HG02840 (cell line): ENCODE results near the gene IL17B.

Experiments
- ATAC-seq: cut with Tn5 transposase; IDR thresholded peaks from one replicate; pipeline ENCODE4 v1.9.1; 2021; ENCODE audit warnings: mild to moderate bottlenecking, moderate library complexity, moderate number of reproducible peaks; ENCODE audit not compliant: unreplicated experiment, low FRiP score

Gene IL17B

DNA sequence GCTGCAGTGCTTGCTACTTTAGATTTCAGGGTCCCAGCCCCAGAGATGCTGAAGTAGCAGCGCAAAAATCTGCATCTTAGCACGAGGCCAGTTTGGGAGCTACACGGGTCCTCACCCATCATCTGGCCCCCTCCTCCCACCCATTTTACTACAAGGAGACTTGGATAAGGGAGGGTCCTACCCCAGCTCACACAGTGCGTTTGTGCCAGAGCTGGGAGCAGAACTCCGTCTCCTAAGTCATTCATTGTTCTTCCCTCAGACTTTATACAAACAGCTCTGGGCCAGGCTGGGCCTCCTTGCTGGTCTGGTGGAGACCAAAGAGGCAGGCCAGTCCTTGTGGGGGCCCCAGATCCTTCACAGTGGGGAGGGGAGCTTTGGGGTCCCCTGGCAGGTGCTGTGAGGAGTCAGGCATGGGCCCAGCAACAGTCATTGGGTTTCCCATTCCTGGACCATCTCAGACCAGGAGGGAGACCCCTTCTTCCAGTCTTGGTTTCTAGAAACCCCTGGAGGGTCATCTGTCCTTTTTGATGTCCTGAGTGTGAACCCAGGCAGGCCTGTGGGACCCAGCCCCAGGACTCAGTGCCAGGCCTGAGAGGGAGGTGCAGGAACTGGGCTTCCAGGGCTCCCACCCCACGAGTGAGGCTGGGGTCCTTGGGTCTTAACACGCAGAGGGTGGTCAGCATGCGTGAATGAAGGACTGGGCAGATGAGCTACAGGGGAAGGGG is 2.3 kb upstream of the IL17B start:
- ATAC-seq, result no peak

DNA sequence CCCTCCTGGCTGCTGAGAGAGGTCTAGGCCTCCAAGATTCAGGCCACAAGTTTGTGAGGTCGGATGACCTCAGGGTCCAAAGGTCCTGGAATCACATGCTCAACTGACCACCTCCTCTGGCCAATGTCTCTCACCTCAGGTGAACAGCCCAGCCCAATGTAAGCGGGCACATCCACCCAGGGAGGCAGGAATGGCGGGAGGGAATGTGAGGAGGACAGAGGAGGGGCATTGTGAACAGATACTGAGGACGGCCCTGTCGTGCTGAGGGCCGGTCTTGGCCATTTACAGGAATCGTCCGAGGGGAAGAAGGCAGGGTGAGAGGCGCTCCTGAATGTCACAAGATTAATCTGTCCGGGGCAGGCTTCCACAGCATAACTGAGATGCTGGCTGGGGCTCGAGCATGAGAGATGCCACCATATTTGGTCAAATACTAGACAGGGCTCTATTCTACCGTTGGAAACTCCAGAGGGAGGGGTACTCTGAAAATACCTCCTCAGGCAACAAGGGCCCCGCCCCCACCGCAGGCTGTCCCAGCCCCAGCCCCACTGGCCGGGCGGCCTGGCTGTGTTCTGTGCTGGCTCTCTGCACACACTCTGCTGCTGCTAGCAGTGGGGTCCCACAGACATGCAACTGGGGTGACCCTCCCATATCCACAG is 1.5 kb upstream of the IL17B start:
- ATAC-seq, result no peak

DNA sequence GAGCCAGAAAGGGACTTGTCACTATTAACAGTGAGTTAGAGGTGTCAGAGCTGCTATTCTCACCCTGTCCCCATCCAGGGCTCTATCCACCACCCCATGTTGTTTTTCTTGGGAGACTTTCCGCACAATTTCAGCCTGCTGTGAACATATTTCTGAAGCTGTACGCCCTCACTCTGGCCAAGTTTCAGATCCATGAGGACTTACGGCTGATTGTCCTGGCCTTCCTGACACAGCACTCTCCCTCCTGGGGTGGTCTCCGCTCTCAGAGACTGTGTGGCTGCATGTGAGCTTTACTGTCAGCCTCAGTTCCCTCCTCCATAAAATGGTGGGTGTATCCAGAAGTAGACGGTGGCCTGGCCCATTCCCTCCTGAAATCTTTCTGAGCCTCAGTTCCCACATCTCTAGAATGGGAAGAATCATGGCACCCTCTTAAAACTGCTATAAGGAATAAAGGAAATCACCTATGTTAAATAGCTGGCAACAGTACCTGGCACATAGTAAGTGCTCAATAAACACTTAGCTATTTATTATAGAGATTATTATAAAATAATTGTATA is 804 bp upstream of the IL17B start:
- no peak for ATAC-seq

DNA sequence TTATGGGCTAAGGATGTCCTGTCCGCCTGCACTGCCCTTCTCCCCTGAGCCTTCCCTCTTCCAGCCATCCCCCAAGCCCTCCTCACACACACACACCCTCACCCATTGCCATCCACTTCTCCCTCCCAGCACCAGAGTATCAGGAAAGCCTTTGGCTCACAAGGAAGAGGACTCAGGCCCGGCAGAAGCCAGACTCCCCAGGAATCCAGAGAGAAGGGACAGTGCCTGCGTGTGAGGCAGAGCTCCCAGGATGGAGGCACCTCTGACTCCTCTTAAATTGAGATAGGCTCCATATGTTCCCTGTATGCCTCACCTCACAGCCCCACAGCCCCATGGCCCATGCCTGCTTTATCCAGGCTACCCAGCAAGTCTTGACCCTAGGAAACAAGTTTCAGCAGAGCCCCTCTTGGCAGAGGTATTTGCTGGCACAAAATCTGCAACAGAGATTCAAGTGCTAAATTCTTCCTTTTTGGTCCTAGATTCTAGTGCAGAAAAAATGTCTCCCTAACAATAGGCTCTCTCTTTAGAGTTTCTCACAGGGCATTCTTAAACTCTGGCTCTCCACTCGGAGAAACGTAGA is 761 bp downstream of the IL17B start:
- ATAC-seq, result no peak

DNA sequence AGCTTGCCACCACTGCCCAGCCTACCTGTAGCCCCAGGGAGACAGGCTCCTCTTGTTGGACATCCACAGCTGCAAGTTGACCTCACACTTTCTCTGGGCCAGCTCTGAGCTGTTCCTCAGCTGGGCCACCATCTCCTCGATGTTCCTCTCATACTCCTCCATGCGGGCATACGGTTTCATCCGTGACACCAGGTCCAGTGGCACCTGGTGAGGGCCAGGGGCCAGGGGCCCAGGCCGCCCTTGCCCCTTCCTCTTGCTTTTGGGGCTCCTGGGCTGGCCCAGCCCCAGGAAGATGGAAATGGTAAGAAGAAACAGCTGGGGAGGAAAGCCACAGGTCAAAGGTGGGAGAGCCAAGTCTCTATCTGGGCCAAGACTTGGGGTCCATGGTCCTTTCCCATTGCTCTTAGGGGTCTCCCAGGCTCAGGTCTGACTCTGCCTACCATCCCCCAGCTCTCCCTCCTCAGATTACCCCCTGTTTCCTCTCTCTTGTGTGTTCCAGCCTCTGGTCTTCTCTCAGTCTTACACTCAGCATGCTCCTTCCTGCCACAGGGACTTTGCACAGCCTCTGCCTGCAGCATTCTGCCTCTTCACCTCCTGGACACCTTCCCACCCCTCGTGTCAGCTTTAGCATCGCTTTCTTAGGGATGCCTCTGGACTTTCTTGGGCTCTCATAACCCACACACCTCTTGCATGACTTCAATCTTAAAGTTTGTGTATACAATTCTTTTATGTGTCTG is 2.2 kb downstream of the IL17B start:
- ATAC-seq, result no peak

DNA sequence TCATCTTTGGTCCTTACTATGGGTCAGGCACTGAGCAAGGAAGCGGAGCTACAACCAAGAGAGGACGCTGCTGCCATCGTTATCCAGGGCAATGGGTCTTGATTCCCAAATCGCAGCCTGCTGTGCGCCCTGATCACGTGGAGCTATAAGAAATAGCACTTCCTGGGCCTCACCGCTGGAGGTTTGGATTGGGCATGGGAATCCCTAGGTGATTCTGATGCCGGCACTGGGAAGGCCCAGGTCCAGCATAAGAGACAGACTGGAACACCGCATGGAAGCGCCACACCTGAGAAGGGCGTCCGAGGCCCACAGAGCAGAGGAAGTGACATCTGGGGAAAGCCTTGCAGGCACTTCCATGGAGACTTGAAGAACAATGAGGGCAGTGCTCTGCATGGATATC is 3.0 kb downstream of the IL17B start:
- ATAC-seq, result no peak

DNA sequence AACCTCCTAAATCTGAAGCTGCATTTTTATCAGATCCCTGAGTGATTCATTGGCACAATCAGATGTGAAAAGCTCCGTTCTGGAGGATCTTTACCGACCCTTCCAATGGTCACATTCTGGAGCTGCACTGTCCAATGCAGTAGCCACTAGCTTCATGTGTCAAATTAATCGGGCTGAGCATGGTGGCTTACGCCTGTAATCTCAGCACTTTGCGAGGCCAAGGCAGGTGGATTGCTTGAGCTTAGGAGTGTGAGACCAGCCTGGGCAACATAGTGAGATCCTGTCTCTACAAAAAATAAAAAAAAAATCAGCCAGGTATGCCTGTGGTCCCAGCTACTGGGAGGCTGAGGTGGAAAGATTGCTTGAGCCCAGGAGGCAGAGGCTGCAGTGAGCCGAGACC is 3.7 kb downstream of the IL17B start:
- ATAC-seq, result no peak

DNA sequence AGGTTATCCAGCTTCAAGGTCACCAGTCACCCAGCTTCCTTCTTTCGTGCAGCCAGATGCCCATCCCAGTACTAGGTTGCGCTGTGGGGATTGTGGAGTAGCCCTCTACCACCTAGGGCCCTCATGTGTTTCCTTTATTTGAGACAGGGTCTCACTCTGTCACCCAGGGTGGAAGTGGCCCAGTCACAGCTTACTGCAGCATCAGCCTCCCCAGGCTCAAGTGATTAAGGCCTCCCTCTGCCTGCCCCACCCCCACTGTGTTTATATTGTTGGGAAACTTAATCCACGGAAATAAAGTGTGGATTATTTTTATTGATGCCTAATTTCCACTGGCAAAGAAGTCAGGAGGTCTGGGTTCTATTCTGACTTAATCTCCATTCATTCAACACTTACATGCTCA is 4.3 kb downstream of the IL17B start:
- no peak for ATAC-seq

DNA sequence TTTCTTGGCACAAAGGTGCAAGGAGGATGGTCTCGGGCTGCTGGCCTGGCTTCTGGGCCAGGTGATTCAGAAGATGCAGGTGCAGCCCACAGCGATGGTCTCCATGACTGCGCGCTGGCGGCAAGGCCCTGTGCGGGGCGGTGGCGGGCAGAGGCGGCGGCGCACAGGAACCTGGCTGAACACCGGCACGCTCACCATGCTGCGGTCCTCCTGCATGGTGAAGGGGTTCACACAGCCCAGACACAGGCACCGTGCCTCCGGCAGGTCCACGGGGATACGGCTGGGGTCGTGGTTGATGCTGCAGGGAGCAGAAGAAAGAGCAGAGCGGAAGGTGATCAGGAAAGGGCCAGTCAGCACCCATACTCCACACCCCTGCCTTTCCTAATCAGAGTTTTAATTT is 4.8 kb downstream of the IL17B start:
- ATAC-seq, result no peak

DNA sequence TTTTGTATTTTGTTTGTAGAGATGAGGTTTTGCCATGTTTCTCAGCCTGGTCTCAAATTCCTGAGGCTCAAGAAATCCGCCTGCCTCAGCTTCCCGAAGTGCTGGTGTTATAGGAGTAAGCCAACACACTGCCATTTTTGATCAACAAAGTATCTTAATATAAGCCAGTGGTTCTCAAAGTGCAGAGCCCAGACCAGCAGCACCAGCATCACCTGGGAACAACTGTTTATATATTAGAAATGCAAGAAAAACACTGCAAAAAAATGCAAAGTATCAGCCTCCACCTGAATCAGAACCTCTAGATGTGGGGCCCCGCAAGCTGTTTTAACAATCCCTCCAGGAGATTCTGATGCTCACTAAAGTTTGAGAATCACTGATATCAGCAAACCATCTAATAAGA is 6.2 kb downstream of the IL17B start:
- ATAC-seq, result no peak

DNA sequence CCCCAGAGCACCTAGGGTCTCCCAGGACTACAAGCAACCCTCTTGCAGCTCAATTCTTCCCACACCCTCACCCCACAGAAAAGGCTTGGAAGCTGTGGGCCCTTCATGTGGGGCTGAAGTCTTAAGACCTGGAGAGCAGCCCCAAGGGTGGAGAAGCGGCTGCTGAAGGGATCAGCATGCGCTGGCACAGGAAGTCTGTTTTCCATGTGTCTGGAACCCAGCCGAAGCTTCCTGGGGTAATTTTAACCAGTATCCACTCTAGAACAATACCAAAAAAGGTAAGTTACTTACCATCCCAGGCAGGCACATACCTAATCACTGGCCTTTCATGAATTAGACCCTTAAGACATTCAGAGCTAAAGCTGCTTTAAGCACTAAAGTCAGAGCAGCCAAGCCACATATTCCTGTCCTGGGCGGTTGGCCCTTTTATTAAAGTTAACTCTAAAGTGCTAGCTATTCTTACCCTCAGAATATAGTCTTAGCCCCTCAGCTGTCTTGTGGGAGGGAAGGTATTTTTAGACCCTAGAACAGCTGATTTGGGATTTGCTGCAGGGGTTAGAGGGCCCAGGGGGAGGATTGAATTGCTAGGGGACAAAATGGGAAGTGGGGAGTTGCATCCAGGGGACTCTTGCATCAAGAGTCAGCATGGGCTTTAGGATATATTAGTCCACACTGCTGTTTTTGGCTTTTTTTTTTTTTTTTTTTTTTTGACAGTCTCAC is 6.9 kb downstream of the IL17B start:
- no peak for ATAC-seq

DNA sequence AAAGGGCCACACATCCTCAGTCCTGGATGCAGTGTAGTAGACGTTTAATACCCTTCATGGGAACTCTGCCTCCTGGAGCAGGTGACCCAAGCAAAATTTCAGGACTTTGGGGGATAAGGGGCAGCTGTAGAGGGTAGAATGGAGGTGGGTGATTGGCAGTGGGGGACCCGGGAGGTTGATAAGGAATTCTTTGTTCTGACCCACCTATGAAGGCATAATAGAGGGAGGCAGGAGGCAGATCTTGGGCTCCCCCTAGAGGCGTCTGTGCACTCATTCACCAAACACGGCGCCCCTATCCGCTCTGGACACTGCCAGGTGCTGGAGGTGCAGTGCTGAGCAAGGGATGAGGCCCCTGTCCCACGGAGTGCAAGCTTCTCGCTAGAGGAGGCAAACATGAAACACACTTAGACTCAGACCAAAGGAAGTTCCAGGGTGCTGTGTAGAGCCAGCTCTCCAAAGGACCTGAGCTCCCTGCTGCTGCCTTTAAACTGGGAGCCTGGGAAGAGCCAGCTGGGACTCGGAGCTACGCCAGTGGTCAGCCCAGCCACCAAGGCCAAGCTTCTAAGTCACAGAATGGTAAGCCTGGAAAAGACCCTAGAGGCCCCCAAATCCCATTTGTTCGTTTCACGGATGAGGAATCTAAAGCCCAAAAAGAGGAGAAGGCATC is 7.7 kb downstream of the IL17B start:
- ATAC-seq, result peak; percentile 68

DNA sequence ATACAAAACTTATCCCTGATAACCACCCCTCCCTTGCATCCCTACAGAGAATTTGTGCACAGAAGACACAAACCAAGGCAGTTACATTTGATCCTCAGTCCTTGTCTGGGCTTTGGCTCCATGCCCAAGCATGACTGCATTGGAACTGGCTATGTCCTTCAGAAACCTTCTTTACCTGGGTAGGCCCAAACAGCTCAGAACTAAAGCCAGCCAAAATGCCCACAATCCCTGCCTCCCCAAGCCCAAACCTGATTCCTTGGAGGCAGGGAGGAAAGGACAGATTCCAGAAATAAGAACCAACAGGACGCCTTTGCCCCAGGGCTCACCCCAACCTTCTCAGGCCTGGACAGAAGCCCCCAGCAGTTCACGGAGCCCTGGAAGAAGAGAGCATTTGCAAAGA is 8.2 kb downstream of the IL17B start:
- no peak for ATAC-seq

DNA sequence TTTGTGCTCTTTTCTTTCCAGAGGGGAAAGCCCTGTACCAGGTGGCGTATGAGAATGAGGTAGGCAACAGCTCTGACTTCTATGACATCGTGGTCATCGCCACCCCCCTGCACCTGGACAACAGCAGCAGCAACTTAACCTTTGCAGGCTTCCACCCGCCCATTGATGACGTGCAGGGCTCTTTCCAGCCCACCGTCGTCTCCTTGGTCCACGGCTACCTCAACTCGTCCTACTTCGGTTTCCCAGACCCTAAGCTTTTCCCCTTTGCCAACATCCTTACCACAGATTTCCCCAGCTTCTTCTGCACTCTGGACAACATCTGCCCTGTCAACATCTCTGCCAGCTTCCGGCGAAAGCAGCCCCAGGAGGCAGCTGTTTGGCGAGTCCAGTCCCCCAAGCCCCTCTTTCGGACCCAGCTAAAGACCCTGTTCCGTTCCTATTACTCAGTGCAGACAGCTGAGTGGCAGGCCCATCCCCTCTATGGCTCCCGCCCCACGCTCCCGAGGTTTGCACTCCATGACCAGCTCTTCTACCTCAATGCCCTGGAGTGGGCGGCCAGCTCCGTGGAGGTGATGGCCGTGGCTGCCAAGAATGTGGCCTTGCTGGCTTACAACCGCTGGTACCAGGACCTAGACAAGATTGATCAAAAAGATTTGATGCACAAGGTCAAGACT is 11.0 kb downstream of the IL17B start:
- ATAC-seq, result no peak

DNA sequence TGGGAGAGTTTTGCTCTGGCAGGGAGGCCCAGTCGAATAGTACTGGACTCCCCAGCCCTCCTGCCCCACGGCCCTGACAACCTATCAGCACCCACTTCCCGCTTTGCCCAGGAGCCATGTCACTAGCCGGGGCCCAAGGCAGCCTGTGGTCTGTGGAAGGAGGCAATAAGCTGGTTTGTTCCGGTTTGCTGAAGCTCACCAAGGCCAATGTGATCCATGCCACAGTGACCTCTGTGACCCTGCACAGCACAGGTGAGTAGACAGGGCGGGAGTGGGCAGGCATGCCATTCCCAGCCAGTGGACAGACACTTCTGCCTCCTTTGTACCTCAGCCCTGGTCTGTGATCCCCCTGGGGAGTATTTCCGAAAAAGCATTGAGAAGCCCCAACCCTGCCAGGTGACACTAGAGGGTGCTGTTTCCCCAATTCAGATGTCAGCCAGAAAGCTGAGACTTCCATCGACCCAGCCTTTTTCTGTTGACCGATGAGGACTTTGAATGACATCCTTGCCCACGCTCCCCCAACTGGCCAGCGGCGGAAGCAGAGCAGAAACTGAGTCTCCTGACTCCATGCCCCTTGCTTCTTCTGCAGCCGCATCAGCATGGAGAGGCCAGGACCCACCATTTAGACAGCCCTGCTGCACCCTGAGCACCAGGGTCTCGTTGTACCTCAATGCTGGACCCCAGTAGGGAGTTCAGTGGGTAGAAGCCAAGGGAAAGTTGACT is 11.7 kb downstream of the IL17B start:
- ATAC-seq, result no peak

DNA sequence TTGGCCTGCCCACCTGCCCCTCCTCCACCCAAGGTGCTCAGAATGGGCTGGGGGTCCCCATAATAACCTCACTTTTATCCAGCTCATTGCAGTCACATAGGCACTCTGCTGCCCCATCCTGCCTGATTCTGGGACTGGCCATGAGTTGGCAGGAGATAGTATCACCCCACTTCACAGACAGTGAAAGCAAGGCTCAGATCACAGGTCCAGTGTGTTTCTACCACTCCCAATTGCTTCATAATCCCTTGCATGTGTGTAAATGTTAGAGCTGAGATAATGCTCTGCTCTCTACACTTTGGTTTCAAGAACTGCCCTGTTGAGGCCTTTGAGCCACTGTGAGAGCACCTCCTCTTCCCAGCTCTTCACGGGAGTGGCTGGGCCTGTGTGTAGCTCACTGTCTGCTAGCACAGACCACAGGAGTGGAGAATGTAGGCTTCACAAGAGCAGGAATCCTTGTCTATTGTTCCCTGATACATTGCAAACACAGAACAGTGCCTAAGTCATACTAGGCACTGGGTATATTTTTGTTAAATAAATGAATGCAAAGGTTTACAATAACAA is 12.8 kb downstream of the IL17B start:
- ATAC-seq, result no peak

DNA sequence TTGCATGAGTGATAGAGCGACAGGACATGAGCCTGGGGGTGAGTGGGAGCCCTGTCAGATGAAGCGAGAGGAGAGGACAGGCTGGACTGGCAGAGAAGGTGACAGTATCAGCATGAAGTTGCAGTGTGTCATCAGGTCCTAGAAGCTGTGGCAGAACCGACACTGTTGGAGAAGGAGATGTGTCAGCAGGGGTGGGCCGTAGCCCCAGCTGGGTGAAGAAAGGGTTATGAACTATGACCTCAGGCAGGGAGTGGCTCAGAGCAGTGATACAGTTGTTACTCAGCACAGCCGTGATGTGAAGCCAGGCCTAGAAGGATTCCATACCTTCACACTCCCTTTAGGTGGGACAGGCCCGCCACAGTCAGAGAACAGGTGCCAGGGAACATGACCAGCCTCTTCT is 13.7 kb downstream of the IL17B start:
- ATAC-seq, result no peak

DNA sequence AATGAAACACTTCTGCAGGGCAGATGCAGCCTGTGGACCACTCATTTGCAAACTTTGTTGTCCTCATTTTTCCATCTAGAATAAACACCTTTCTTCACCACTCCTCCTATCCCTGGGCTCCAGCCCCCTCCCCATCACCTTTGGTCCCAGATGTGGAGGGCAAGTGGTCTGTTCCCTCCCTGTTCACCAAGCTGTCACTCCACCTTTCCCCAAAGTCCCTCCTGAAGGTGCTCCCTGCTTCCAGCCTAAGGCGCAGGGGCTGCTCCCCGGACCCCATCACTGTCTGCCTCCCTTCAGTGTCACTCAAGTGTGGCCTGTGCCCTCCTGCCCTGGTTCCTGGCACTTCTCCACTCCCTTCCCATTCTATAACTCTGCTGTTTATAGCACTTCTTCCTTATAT is 14.4 kb downstream of the IL17B start:
- no peak for ATAC-seq
